Thoracic aorta (tissue), 2 donors: Measurements from ENCODE around the gene TGFBR2. TPM values are rescaled to one million over a fixed set of nuclear protein-coding genes. Genes with fewer than 3 reads are reported as not detected.
A peak's percentile ranks its signal among the peaks of the same experiment; 100 is the strongest.

Experiments
- ATAC-seq: fragments of 150-250 bp; one replicate; pipeline ENCODE4 v1.8.0; 2017; ENCODE audit warnings: low read depth; ENCODE audit not compliant: insufficient number of reproducible peaks, low FRiP score
- DNase-seq: peaks from one replicate; pipeline ENCODE4 v3.0.0-alpha.2; 2020; ENCODE audit warnings: low spot score
- H3K27ac ChIP-seq, 2 donors: fragments of 200-600 bp; sonication (generic); 1 replicate in 1 of 2; 2 replicates in 1 of 2; pipeline ENCODE4 v1.5.1; 2016; ENCODE audit warnings: mild to moderate bottlenecking in 2 of 2, moderate library complexity in 2 of 2
- H3K27me3 ChIP-seq: fragments of 200-600 bp; sonication (generic); replicated peaks from 2 replicates; pipeline ENCODE4 v1.6.0; 2016; ENCODE audit warnings: mild to moderate bottlenecking; ENCODE audit not compliant: insufficient read depth
- H3K36me3 ChIP-seq: fragments of 200-600 bp; sonication (generic); one replicate; pipeline ENCODE4 v1.5.1; 2016
- H3K4me1 ChIP-seq, 2 donors: fragments of 200-600 bp; sonication (generic); 1 replicate in 1 of 2; 2 replicates in 1 of 2; pipeline versions ENCODE4 v1.5.1 to v1.6.0; 2016; ENCODE audit warnings: low read depth in 2 of 2, mild to moderate bottlenecking in 1 of 2; ENCODE audit not compliant: control insufficient read depth in 1 of 2
- H3K4me3 ChIP-seq: fragments of 200-600 bp; sonication (generic); 2 replicates; pipeline ENCODE4 v1.5.1; 2016; ENCODE audit warnings: mild to moderate bottlenecking
- H3K9me3 ChIP-seq: fragments of 200-600 bp; sonication (generic); 2 replicates; pipeline ENCODE4 v1.5.1; 2016
- total RNA-seq, 2 donors: library from RNA; depleted of rRNA; stranded (reverse); fragments of >200 nt; gene quantifications; one replicate each; pipeline versions ENCODE4 v1.1.0 to v1.2.3, GENCODE V29; 2016
- TF ChIP-seq, protein P1 (sequence below): fragments of 200-600 bp; sonication (generic); IDR thresholded peaks from one replicate; pipeline ENCODE4 v1.5.1; 2019; ENCODE audit warnings: antibody characterized with exemption

The TGFBR2 gene
- total RNA-seq, 2 donors from 2014 or later = 250 to 355 TPM

DNA sequence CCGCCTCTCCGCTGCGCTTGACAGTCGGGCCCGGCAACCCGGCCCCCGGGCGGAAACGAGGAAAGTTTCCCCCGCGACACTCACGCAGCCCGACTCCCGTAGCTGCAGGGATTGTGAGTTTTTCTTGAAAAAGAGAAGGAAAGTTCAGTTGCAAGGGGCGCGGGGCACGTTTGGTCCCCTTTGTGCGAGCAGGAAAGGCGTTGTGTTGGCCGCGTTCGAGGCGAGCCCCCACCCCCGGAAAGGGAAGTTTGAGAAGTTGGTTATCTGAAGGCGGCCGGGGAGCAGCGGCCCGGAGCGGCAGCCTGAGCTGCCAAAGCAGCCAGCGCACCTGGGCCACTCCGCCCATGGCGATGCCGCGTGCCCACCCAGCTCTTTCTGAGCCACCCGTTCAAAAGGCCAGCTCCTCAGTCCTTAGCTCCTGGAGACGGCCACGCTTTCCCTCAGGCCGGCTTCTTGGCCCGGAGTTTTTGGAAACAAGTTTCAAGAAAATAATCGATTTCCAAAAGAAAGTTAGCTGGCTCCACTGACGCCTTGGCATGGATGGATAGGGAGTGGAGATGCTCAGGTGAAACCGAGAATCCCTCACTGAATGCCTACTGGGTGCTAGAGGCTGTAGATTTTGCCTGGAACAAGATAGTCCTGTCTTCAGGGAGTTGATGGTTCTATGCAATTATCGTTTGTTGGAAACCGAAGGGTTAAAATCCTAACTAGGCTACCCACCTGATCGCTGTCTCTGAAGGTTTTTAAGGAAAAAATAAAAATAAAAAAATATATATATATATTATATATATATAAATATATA, 832 bp downstream of the TGFBR2 start:
- TF ChIP-seq, protein P1, sequence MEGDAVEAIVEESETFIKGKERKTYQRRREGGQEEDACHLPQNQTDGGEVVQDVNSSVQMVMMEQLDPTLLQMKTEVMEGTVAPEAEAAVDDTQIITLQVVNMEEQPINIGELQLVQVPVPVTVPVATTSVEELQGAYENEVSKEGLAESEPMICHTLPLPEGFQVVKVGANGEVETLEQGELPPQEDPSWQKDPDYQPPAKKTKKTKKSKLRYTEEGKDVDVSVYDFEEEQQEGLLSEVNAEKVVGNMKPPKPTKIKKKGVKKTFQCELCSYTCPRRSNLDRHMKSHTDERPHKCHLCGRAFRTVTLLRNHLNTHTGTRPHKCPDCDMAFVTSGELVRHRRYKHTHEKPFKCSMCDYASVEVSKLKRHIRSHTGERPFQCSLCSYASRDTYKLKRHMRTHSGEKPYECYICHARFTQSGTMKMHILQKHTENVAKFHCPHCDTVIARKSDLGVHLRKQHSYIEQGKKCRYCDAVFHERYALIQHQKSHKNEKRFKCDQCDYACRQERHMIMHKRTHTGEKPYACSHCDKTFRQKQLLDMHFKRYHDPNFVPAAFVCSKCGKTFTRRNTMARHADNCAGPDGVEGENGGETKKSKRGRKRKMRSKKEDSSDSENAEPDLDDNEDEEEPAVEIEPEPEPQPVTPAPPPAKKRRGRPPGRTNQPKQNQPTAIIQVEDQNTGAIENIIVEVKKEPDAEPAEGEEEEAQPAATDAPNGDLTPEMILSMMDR = no peak
- DNase-seq = no peak
- Histone ChIP-seq H3K36me3 (no peaks in the 10 kb centered on the region), H3K9me3 (no peaks in the 10 kb centered on the region), H3K4me3 (peak overlapping the region; percentile 85), H3K27ac (peak overlapping the region; percentile 93 to 96), H3K27me3 (no peaks in the 10 kb centered on the region), H3K4me1 (peaks cover 21 to 40% of the 10 kb centered on the region in 2 donors)
- ATAC-seq = no peak

DNA sequence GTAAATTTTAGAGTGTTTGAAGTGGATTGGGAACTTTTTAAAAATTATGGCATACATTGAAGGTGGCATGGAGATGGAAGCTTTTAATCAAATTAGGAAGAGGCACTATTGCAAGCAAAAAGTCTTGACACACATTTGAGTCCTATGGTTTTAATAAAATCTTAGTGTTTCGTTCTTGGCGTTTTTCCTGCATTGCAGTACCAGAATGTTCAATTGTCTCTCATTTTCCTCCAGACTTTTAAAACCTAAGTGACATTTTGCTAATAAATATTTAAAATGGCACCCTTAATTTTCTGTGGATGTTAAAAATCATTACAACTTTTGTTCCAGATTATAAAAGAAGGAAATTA, 2.2 kb downstream of the TGFBR2 start:
- no peak for DNase-seq
- Histone ChIP-seq H3K27ac (peak overlapping the region; percentile 18 to 42), H3K4me1 (peaks cover 29 to 53% of the 10 kb centered on the region in 2 donors), H3K36me3 (no peaks in the 10 kb centered on the region), H3K9me3 (no peaks in the 10 kb centered on the region), H3K4me3 (peak overlapping the region; percentile 85), H3K27me3 (no peaks in the 10 kb centered on the region)
- TF ChIP-seq, protein P1 = no peak
- no peak for ATAC-seq

DNA sequence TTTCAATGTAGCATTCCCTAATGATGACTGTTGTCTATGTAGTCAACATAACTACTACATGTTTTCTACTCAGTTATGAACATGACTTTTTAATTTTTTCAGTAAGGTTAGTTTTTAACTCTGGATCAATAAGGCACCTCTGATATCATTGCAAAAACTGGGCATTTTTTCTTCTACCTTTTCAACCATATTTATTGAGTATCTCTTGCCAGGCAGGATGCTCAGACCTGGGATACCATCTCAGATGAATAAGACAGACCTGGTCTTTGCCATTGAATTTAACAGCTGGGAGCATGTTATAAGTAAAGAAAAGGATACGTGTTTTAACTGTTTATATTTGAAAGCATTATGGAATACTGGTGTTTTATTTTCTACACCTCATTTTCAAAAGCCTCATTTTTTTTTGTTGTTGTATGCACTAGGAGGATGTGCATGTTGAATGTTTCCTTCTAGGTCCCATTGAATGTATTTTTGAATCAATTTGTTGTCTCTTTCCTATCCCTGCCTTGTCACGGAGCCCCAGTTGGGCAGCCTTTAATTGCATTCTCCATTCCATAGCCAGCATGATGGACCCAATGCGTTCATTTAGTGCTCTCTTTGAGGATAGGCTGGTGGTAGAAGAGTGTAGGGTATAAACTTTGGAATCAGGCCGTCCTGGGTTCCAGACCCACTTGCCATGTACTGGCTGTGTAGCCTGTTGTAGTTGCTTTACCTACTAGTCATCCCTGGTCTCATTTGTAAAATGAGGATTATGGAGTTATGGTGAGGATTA, 3.7 kb downstream of the TGFBR2 start:
- Histone ChIP-seq H3K36me3 (no peaks in the 10 kb centered on the region), H3K27ac (peak overlapping the region in 1 of 2 donors; percentile 42), H3K4me1 (peaks cover 45 to 63% of the 10 kb centered on the region in 2 donors), H3K4me3 (peak overlapping the region; percentile 85), H3K9me3 (no peaks in the 10 kb centered on the region), H3K27me3 (no peaks in the 10 kb centered on the region)
- TF ChIP-seq, protein P1 = no peak
- DNase-seq = no peak
- no peak for ATAC-seq

DNA sequence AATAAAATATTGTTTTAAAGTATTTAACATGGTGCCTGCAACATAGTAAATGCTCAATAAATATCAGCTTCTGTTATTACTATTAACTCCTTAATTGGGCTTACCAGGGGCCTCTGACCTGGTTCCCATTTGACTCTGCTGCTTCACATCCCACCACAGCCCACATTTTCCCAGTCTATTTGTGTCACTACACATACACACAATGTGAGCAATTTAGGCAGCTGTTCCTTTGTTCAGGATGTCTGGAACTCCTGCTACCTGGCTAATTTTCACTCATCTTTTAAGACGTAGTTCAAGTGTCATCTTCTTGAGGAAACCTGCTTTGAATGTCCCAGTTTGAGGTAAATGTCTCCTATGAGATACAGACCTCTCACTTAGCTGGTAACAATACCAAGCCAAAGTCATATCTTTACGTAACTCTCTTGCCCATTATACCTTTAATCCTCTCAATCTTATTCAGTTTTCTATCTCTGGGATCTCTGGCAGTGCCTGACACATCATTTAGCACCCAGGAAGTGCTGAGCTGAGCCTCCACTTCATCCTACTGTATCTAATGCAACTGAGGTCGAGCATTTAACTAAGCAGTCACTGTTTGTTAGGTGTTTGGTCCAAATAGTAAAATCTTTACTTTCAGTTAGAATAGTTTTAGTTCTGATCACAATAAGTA, 4.4 kb downstream of the TGFBR2 start:
- Histone ChIP-seq H3K4me1 (peaks cover 48 to 64% of the 10 kb centered on the region in 2 donors), H3K36me3 (no peaks in the 10 kb centered on the region), H3K27me3 (no peaks in the 10 kb centered on the region), H3K27ac (peak overlapping the region in 1 of 2 donors; percentile 37), H3K9me3 (no peaks in the 10 kb centered on the region), H3K4me3 (peak overlapping the region; percentile 48)
- ATAC-seq (no peak), DNase-seq (no peak)
- TF ChIP-seq, protein P1 = no peak
